PC-9 (cell line): ENCODE measurements around the gene GPR146. TPM values are rescaled to one million over a fixed set of nuclear protein-coding genes. Genes with fewer than 3 reads are reported as not detected.

Experiments used
- BruUV-seq: library from RNA; stranded (reverse); fragments of 400-500 nt; replicated peaks from 2 replicates; lab custom pipeline; 2021; lab: Mats Ljungman, UMichigan
- CTCF ChIA-PET: fragments of 300-600 bp; sonication (Branson Sonifier 250); formaldehyde crosslinking; loops from one replicate; lab custom pipeline; 2022; ENCODE audit warnings: antibody characterized with exemption; lab: Charles Lee
- POLR2A ChIA-PET: fragments of 300-600 bp; sonication (Branson Sonifier 250); formaldehyde crosslinking; loops from one replicate; lab custom pipeline; 2022; ENCODE audit warnings: antibody characterized with exemption; ENCODE audit not compliant: unreplicated experiment; lab: Charles Lee
- DNase-seq, 2 experiments: peaks; one replicate each; pipeline versions ENCODE4 v3.0.0 to v3.0.0-alpha.2; 2015 to 2022; ENCODE audit warnings: mixed read lengths in 1 of 2
- H2AFZ ChIP-seq: fragments of 200-600 bp; sonication (generic); 2 replicates; pipeline ENCODE4 v1.8.1; 2017; ENCODE audit warnings: antibody characterized with exemption
- H3F3A ChIP-seq: fragments of 200-600 bp; sonication (generic); 2 replicates; pipeline ENCODE4 v1.8.1; 2017; ENCODE audit warnings: antibody characterized with exemption, mild to moderate bottlenecking, low read depth; ENCODE audit not compliant: insufficient read depth
- H3K27ac ChIP-seq: fragments of 200-600 bp; sonication (generic); 2 replicates; pipeline ENCODE4 v1.6.1; 2016; ENCODE audit warnings: mixed run types
- H3K27me3 ChIP-seq: fragments of 200-600 bp; sonication (generic); 2 replicates; pipeline ENCODE4 v1.6.1; 2016; ENCODE audit warnings: low read depth, mixed run types; ENCODE audit not compliant: insufficient read depth
- H3K36me3 ChIP-seq: fragments of 200-600 bp; sonication (generic); 2 replicates; pipeline ENCODE4 v1.6.1; 2016; ENCODE audit warnings: low read depth, mixed run types
- H3K4me1 ChIP-seq: fragments of 200-600 bp; sonication (generic); replicated peaks from 2 replicates; pipeline ENCODE4 v1.6.1; 2016; ENCODE audit warnings: mixed run types; ENCODE audit not compliant: insufficient read depth
- H3K4me2 ChIP-seq: fragments of 200-600 bp; sonication (generic); 2 replicates; pipeline ENCODE4 v1.6.1; 2017; ENCODE audit warnings: mixed run types
- H3K4me3 ChIP-seq: fragments of 200-600 bp; sonication (generic); 2 replicates; pipeline ENCODE4 v1.6.1; 2016; ENCODE audit warnings: mixed run types
- H3K79me2 ChIP-seq: fragments of 200-600 bp; sonication (generic); 2 replicates; pipeline ENCODE4 v1.6.1; 2017; ENCODE audit warnings: low read depth, mixed run types
- H3K9me2 ChIP-seq: fragments of 200-600 bp; sonication (generic); 2 replicates; pipeline ENCODE4 v1.8.1; 2017; ENCODE audit warnings: mild to moderate bottlenecking; ENCODE audit not compliant: insufficient read depth
- H3K9me3 ChIP-seq: fragments of 200-600 bp; sonication (generic); 2 replicates; pipeline ENCODE4 v1.8.1; 2016; ENCODE audit warnings: low read depth; ENCODE audit not compliant: insufficient read depth
- H4K20me1 ChIP-seq: fragments of 200-600 bp; sonication (generic); 2 replicates; pipeline ENCODE4 v1.8.1; 2017; ENCODE audit not compliant: insufficient read depth
- CTCF ChIP-seq: fragments of 200-600 bp; sonication (generic); conservative IDR thresholded peaks from 2 replicates; pipeline ENCODE4 v1.6.1; 2017; ENCODE audit warnings: mixed run types, antibody characterized with exemption, mild to moderate bottlenecking, moderate library complexity
- EZH2 ChIP-seq: fragments of 200-600 bp; sonication (generic); IDR thresholded peaks from 2 replicates; pipeline ENCODE4 v1.8.0; 2017; ENCODE audit warnings: antibody characterized with exemption, low read depth
- intact Hi-C: fragments of 100-400 bp; cut with micrococcal nuclease; formaldehyde crosslinking; loops from one replicate; pipeline ENCODE4 v1.10.0; 2022; ENCODE audit not compliant: unreplicated experiment
- total RNA-seq: library from RNA; stranded (reverse); gene quantifications from 2 replicates; pipeline ENCODE4 v1.2.3, GENCODE V29; 2021

The GPR146 gene
- total RNA-seq, 1 experiment from 2014 or later: 3.4 TPM

- Histone ChIP-seq H3K27ac (no peak overlapping the region), H3K36me3 (no peaks in the 10 kb centered on the region), H3K9me3 (no peaks in the 10 kb centered on the region), H3F3A (peaks cover 4% of the 10 kb centered on the region; the same call in 1 of the 2 replicates), H2AFZ (no peak overlapping the region), H3K4me1 (no peaks in the 10 kb centered on the region), H3K9me2 (no peaks in the 10 kb centered on the region), H3K4me2 (no peak overlapping the region), H3K27me3 (no peaks in the 10 kb centered on the region), H3K79me2 (no peaks in the 10 kb centered on the region), H4K20me1 (peaks cover 5% of the 10 kb centered on the region), H3K4me3 (no peak overlapping the region)
- DNase-seq: no peak
- intact Hi-C loops: no loop called here
- TF ChIP-seq CTCF (no peak), EZH2 (no peak)
- ChIA-PET CTCF (interaction anchor here (0.5 kb wide), 1 partner anchor 90 kb away, joined by 4 read pairs; no protein-coding TSS in a partner anchor), POLR2A (no interaction called here)
- BruUV-seq: no TSS peak
These were observed 48.1 kb upstream of the GPR146 start for GRCh38 chr7:996079-996872.

- no TSS peak for BruUV-seq
- ChIA-PET POLR2A (no interaction called here), CTCF (interaction anchor here (0.5 kb wide), 1 partner anchor 88 kb away, joined by 3 read pairs; no protein-coding TSS in a partner anchor)
- no peaks in the 10 kb centered on the region for H3K9me2 ChIP-seq
- no peak for DNase-seq
- no peak overlapping the region for H3K27ac ChIP-seq
- TF ChIP-seq EZH2: no peak
- no peak for TF ChIP-seq CTCF
- H3K36me3 ChIP-seq: no peaks in the 10 kb centered on the region
- no peak overlapping the region for H3K4me3 ChIP-seq
- intact Hi-C loops: no loop called here
- peaks cover 4% of the 10 kb centered on the region; the same call in 1 of the 2 replicates for H3F3A ChIP-seq
- no peak overlapping the region for H3K4me2 ChIP-seq
- H3K79me2 ChIP-seq: no peaks in the 10 kb centered on the region
- no peaks in the 10 kb centered on the region for H3K4me1 ChIP-seq
- H3K27me3 ChIP-seq: no peaks in the 10 kb centered on the region
- H3K9me3 ChIP-seq: no peaks in the 10 kb centered on the region
- H2AFZ ChIP-seq: no peak overlapping the region
- H4K20me1 ChIP-seq: peaks cover 5% of the 10 kb centered on the region
These were observed 46.6 kb upstream of the GPR146 start for GRCh38 chr7:997404-998395.

GRCh38 chr7:999149-999879, 45.0 kb upstream of the GPR146 start:
- no peak overlapping the region for H3K4me2 ChIP-seq
- no peaks in the 10 kb centered on the region for H3K4me1 ChIP-seq
- no peak overlapping the region for H3K27ac ChIP-seq
- H4K20me1 ChIP-seq: peaks cover 5% of the 10 kb centered on the region; the same call in 1 of the 2 replicates
- H3K36me3 ChIP-seq: no peaks in the 10 kb centered on the region
- no peak for DNase-seq
- TF ChIP-seq EZH2 (no peak), CTCF (no peak)
- no peaks in the 10 kb centered on the region for H3K27me3 ChIP-seq
- H2AFZ ChIP-seq: no peak overlapping the region
- no peak overlapping the region for H3K4me3 ChIP-seq
- BruUV-seq: no TSS peak
- no peaks in the 10 kb centered on the region for H3K9me3 ChIP-seq
- ChIA-PET POLR2A (no interaction called here), CTCF (no interaction called here)
- no peaks in the 10 kb centered on the region for H3K9me2 ChIP-seq
- intact Hi-C loops: no loop called here
- no peaks in the 10 kb centered on the region for H3K79me2 ChIP-seq
- peaks cover 4% of the 10 kb centered on the region; the same call in 1 of the 2 replicates for H3F3A ChIP-seq
